GM18498 (cell line): Measurements from ENCODE around the gene C5AR1.
"Not testable (repeated sequence)": the region's sequence is repeated elsewhere in the genome, so short reads cannot be mapped to it uniquely, and the experiment has no call there.

Experiments
- ATAC-seq: cut with Tn5 transposase; IDR thresholded peaks from one replicate; pipeline ENCODE4 v1.9.1; 2021; ENCODE audit warnings: mild to moderate bottlenecking, moderate library complexity; ENCODE audit not compliant: unreplicated experiment

Gene C5AR1

DNA sequence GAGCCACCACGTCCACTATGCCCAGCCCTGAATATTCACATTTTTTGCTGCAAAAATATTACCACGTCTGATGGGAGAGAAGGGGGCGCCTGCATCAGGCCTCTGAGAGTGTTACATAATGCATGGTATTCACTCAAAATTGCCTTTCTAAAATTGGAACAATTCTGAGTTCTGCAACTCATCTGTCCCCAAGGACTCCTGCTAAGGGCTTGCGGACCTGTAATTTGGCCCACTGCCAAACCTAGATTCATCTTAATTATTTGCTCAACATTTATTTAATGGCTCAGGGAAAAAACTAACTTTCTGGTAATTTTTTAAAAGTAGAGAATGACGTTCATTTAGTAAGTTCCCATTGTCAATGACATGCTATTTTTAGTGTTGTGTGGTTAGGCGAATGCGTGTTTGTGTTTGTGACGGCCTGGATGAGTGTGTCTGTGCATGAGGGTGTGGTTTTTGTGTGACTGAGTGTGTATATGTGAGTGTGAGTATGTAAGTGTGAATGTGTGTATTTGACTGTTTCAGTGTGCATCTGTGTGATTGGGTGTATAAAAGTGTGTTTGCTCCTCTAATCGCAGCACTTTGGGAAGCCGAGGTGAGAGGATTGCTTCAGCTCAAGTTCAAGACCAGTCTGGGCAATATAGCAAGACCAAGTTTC, 26.1 kb upstream of the C5AR1 start:
- no peak for ATAC-seq

DNA sequence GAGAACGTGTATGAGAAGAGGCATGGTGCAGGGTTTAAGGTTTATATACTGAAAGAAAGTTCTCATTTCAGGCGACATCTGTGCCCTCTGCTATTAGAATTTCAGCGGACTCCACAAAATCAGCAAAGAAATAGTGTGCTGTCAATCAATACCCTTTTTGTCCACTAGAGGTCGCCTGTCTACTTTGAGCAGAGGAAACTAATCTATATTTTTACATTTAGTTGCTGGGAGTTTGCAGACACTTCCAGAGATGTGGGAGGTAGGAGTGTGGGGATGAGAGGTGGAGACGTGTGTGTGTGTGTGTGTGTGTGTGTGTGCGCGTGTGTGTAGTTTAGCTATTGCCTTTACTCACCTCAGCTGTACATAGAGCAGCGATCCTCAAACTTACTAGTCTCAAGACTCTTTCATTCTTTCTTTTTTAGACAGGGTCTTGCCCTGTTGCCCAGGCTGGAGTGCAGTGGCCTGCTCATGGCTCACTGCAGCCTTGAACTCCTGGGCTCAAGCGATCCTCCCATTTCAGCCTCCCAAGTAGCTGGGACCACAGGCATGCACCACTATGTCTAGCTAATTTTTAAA, 25.2 kb upstream of the C5AR1 start:
- no peak for ATAC-seq

DNA sequence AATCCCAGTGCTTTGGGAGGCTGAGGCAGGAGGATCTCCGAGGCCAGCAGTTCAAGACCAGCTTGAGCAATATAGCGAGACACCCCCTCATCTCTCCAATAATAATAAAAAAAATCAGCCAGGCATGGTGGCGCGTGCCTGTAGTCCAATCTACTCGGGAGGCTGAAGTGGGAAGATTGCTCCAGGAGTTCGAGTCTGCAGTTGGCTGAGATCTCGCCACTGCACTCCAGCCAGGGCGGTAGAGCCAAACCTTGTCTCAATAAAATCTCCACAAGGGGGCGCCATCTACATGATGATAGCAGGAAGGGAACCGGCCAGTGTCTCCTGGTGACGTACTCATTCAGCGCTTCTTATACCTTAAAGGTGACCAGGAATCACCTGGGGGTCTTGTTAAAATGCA, 13.6 kb upstream of the C5AR1 start:
- ATAC-seq: peak; percentile 58

DNA sequence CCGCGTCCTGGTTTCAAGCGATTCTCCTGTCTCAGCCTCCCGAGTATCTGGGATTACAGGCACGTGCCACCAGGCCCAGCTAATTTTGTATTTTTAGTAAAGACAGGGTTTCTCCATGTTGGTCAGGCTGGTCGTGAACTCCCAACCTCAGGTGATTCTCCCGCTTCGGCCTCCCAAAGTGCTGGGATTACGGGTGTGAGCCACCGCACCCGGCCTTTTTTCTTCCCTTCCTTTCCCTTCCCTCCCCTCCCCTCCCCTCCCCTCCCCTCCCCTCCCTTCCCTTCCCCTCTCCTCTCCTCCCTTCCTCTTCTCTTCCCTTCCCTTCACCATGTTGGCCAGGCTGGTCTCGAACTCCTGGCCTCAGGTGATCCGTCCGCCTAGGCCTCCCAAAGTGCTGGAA, 8.8 kb upstream of the C5AR1 start:
- ATAC-seq: not testable (repeated sequence)

DNA sequence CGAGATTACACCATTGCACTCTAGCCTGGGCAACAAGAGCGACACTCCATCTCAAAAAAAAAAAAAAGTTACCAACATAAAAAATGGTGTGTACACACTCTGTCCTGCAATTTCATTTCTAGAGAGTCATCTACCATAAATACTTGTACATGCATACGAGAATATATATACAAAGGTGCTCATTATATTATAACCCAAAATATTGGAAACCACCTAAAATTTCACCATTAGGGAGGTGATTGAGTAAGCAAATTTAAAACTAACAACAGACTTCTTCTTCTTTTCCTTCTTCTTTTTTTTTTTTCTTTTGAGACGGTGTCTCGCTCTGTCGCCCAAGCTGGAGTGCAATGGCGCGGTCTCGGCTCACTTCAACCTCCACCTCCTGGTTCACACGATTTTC, 7.4 kb upstream of the C5AR1 start:
- no peak for ATAC-seq

DNA sequence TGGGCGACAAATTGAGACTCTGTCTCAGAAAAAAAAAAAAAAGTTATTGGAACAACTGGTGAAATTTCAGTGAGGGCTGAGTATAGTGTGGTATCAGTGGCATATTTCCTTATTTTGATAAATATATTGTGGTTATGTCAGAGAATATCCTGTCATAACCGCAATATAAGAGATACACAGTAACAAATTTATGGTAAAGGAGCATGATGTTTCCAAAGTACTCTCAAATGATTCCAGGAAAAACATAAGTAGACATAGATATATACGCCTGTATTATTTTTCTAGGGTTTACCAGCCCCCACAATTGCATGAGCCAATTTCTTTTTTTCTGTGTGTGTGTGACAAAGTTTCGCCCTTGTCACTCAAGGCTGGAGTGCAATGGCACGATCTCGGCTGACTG, 5.7 kb upstream of the C5AR1 start:
- ATAC-seq: no peak

DNA sequence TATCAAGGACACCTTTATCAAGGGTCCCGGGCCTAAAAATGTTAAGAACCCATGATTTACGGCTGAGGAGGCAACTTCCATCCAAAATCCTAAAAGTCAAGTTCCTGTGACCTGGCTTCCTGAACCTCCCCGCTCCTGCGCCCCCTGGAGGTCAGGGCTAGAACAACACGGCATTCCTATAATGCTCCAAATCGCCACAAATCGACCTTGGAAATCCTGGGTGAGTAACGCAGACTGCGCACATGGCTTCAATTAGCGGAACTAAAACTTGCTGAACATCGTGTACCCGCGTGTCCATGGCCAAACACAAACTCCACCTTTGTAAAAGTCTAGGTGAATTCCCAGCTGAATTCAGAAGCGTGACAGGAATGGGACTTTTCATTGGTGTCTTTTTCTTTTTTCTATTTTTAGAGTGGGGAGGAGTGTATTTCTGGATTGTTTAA, 4.3 kb upstream of the C5AR1 start:
- no peak for ATAC-seq

DNA sequence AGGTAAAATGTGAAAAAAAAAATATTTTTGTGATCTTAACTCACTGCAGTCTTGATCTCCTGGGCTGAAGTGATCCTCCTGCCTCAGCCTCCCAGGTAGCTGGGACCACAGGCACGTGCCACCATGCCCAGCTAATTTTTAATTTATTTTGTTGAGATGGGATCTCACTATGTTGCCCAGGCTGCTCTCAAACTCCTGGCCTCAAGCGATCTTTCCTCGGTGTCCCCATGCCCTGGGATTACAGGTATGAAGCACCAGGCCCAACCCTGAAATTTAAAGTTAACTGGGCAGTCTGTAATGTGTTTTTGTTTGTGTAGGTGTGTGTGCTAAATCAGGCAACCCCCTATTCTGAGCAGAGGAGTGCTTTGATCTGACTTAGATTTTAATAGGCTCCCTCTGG, 3.4 kb upstream of the C5AR1 start:
- no peak for ATAC-seq

DNA sequence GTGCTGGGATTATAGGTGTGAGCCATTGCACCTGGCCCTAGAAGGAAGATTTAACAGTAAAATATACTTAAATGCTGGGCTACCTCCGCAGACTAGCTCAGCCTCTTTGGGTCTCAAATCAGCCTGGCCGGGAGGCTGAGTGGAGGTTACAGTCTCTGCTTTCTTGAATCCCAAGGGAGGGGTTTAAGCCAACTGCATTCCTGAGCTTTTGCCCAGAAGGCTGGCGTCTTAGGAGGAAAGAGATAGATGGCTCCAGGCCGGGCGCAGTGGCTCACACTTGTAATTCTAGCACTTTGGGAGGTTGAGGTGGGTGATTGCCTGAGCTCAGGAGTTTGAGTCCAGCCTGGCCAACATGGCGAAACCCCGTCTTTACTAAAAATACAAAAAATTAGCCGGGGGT, 623 bp upstream of the C5AR1 start:
- no peak for ATAC-seq

DNA sequence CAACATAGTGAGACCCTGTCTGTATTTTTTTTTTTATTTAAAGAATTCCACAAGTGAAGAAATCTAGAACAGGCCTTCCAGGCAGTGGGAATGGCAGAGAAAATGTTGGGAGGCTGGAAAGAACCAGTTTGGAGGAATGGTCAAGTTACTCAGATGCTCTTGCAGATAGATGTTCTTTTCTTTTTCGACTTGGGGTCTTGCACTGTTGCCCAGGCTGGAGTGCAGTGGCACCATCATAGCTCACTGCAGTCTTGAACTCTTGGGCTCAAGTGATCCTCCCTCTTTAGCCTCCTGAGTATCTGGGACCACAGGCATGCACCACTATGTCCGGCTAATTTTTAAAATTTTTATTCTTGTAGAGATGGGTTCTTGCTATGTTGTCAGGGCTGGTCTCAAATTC, 662 bp downstream of the C5AR1 start:
- no peak for ATAC-seq

DNA sequence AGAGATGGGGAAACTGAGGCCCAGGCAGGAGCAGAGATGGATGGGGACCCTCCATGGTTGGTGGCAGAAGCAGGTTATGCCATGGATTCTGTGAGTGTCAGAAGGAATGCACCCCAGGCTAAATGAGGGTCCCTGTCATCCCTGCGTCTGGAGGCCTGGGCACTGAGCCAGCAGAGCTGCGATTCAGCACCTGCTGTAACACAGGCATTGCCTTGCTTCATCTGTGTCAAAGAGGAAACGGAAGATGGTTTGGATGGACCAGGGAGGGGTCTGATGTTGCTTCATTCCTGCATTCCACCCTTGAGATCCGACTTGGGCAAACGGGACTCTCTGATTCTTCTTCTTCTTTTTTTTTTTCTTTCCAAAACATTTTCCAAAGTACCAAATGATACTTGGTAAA, 1.2 kb downstream of the C5AR1 start:
- ATAC-seq: no peak

DNA sequence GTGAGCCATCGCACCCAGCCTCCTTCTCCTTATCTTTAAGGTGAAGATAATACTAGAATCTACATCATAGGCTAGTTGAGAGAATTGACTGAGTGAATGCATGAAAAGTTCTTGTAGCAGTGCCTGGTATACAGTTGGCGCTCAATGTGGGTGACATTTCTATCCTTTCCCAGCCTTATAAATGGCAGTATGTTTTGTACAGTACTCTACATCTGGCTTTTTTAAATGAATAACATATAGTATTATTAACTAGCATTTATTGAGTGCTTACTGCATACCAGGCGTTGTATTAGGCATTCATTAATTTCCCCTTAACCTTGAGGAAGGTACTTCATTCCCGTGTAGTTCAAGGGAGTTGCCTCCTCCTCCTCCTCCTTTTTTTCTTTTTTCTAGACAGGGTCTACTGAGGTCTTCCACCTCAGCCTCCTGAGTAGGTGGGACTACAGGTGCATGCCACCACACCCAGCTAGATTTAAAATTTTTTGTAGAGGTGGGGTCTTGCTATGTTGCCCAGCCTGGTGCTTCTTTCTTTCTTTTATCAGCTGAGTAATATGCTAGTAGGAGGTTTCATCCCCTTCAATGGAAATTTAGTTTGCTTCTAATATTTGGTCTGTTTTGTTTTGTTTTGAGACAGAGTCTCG, 2.8 kb downstream of the C5AR1 start:
- no peak for ATAC-seq

DNA sequence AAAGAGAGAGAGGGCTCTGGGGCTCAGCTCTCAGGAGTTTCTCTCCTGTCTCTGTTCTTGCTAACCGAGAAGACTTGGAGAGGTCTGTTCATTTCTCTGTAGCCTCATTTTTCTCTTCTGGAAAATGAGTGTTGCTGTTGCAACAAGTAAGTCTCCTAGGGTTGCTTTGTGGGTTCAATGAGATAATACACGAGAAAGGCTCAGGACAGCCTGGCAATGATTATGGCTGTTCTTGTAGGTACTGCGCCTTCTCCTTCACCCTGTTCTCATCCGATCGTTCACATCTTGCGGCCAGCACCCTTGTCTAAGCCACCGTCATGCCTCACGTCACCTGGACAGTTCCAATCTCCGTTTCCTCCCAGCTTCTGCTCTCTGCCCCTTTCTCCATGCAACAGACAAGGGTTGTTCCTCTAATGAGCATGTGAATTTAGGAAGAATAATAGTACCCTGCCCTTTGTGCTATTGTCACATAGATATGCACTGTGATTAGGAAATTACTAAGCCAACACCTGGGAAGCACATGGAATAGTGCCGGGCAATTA, 4.2 kb downstream of the C5AR1 start:
- ATAC-seq: no peak

DNA sequence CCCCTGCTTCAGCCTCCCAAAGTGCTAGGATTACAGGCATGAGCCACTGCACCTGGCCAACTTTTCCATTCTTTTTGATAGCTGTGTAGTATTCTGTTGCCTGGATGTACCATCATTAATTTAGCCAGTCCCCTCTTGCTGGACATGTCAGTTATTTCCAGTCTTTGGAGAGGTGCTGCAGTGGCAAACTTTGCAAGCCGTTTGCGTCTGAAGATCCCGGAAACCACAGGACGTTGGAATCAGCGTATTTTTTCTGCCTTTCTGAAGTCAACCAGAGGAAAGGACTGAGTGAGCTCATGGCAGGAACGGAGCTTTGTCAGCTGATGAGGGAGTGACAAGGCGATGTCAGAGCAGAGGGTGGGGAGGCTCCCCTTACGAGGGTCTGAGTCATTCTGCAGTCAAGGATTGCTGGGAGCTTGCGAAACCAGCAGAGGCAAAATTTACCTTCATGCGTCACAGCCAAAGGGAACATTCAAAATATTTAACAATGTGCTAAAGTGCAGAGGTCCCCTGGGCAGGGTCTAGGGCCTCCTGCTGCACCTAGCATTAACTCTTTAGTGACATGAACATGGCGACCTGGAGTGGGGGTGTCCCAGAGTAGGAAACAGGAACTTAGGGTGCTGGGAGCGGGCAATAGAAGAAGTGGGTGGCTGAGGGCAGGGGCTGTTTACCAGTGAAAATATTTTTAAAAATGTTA, 5.6 kb downstream of the C5AR1 start:
- no peak for ATAC-seq

DNA sequence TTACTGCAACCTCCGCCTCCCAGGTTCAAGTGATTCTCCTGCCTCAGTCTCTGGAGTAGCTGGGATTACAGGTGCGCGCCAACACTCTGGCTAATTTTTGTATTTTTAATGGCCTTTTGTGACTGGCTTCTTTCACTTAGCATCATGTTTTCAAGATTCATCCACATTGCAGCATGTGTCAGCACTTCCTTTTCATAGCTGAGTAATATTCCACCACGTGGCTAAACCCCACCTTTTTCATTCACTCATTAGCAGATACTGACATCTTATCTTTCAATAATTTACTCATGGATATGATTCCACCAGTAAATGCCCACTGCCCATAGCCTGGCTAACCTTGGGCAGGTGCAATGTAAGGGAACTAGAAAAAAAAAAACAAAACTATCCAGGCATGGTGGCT, 6.9 kb downstream of the C5AR1 start:
- ATAC-seq: no peak

DNA sequence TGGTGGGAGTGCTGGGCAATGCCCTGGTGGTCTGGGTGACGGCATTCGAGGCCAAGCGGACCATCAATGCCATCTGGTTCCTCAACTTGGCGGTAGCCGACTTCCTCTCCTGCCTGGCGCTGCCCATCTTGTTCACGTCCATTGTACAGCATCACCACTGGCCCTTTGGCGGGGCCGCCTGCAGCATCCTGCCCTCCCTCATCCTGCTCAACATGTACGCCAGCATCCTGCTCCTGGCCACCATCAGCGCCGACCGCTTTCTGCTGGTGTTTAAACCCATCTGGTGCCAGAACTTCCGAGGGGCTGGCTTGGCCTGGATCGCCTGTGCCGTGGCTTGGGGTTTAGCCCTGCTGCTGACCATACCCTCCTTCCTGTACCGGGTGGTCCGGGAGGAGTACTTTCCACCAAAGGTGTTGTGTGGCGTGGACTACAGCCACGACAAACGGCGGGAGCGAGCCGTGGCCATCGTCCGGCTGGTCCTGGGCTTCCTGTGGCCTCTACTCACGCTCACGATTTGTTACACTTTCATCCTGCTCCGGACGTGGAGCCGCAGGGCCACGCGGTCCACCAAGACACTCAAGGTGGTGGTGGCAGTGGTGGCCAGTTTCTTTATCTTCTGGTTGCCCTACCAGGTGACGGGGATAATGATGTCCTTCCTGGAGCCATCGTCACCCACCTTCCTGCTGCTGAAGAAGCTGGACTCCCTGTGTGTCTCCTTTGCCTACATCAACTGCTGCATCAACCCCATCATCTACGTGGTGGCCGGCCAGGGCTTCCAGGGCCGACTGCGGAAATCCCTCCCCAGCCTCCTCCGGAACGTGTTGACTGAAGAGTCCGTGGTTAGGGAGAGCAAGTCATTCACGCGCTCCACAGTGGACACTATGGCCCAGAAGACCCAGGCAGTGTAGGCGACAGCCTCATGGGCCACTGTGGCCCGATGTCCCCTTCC, 10.5 kb downstream of the C5AR1 start:
- no peak for ATAC-seq

DNA sequence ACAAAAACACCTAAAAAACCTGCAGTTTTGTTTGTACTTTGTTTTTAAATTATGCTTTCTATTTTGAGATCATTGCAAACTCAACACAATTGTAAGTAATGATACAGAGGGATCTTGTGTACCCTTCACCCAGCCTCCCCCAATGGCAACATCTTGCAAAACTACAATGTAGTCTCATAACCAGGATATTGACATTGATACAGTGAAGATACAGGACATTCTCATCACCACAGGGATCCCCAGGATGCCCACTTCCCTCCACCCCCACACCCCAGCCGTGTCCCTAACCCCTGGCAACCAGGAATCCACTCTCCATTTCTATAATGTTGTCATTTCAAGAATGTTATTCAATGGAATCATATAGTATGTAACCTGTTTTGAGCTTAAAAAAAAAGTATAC, 12.0 kb downstream of the C5AR1 start:
- no peak for ATAC-seq

DNA sequence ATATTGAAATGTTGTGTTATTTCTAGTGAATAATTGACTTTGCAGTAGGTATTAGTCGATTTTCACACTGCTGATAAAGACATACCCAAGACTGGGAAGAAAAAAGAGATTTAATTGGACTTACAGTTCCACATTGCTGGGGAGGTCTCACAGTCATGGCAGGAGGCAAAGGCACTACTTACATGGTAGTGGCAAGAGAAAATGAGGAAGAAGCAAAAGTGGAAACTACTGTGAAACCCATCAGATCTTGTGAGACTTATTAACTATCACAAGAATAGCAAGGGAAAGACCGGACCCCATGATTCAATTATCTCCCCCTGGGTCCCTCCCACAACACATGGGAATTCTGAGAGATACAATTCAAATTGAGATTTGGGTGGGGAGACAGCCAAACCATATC, 12.4 kb downstream of the C5AR1 start:
- no peak for ATAC-seq

DNA sequence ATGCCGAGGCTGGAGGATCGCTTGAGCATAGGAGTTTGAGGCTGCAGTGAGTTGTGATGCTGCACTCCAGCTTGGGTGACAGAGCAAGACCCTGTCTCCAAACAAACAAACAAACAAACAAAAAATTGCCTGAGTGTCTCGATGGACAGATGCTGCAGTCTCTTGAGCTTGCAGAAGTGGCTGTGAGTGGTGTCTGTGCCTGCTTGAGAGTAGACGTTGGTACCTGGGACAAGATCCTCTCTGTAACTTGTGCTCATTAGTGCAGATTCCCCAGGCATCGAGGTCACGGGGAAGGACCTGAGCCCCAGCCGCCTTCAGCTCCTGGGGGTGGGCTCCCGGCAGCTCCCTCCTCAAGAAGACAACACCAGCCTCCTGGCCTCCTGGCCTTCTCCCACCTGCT, 13.7 kb downstream of the C5AR1 start:
- ATAC-seq: no peak

DNA sequence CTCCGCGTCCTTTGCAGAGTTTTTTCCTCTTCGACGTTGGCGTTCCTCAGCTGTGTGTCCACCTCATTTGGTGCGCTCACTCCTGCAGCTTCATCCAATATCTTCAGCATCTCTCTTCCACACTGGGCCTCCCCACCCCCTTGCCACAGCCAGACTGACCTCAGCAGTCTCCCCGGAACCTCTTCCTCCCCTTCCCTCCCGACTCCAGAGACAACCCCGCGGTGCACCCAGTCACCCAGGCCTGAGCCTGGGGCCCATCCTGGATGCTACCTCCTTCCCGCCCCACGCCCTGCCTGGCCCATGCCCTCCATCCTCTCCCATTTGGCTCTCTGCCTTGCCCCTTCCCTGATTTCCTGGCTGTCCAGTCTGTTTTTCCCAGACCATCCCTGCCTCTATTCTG, 14.2 kb downstream of the C5AR1 start:
- ATAC-seq: no peak

DNA sequence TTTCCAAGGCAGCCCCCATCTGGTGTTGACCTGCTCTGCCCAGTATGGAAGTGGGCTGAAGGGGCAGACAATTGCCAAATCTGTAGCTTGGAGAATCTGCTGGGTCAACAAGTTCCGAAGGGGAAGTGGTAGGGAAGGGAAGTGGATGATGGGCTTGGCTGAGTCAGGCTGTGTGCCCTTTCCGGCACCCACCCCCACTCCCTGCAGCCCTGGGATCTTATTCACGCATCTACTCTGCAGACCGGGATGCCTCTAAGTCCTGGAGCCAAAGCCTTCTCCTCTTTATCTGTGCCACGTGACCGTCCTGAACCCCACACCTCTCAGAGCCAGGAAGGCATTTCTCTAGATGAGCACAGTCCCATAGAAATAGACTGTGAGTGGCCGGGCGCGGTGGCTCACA, 14.8 kb downstream of the C5AR1 start:
- ATAC-seq: no peak
